Measurements from ENCODE around the gene SULF2.

DNA sequence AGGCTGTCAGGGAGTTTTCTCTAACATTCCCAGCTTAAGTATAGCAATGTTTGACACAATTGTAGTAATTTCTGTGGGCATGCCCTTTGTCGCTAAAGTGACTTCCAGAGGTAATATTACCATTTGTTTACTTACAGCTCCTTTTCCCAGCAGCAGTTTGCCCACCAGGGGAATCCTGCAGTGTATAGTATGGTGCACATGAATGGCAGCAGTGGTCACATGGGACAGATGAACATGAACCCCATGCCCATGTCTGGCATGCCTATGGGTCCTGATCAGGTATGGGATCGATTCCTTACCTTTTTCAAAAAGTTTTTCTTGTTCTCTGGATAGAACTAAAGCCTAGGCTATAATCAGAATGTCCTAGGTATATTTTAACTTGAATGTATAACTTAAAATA is 132.5 kb downstream of the SULF2 start:
- TF ChIP-seq, protein P1, sequence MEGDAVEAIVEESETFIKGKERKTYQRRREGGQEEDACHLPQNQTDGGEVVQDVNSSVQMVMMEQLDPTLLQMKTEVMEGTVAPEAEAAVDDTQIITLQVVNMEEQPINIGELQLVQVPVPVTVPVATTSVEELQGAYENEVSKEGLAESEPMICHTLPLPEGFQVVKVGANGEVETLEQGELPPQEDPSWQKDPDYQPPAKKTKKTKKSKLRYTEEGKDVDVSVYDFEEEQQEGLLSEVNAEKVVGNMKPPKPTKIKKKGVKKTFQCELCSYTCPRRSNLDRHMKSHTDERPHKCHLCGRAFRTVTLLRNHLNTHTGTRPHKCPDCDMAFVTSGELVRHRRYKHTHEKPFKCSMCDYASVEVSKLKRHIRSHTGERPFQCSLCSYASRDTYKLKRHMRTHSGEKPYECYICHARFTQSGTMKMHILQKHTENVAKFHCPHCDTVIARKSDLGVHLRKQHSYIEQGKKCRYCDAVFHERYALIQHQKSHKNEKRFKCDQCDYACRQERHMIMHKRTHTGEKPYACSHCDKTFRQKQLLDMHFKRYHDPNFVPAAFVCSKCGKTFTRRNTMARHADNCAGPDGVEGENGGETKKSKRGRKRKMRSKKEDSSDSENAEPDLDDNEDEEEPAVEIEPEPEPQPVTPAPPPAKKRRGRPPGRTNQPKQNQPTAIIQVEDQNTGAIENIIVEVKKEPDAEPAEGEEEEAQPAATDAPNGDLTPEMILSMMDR (IDR thresholded peaks at IDR 0.05), result no peak
- no peak for TF ChIP-seq POLR2A (IDR thresholded peaks at IDR 0.05)
